NOMO-1 (cell line): ENCODE results near the gene SLC35B2.

Source experiments
- DNase-seq, 2 experiments: peaks; one replicate each; lab custom pipeline; 2025; ENCODE audit not compliant: unreplicated experiment in 2 of 2; lab: John Stamatoyannopoulos, UW

SLC35B2 gene

GRCh38 chr6:44257025-44257752 lies at the start of gene SLC35B2:
Gene SLC35B2 (minus strand): TSS chr6:44257528. CDS start chr6:44257410, 118 bp downstream.
- peak; percentile 59 to 77 for DNase-seq

GRCh38 chr6:44306710-44307109 lies 49.4 kb upstream of the SLC35B2 start:
- no peak for DNase-seq

- DNase-seq = no peak
These were observed 47.9 kb upstream of the SLC35B2 start for GRCh38 chr6:44305200-44305725.

- peak in 1 of 2 experiments; percentile 26 for DNase-seq
These were observed 47.2 kb upstream of the SLC35B2 start for GRCh38 chr6:44304282-44305199.

- no peak for DNase-seq
These were observed 46.5 kb upstream of the SLC35B2 start for GRCh38 chr6:44303842-44304241.

- DNase-seq = no peak
These were observed 45.5 kb upstream of the SLC35B2 start for GRCh38 chr6:44302856-44303255.

GRCh38 chr6:44301782-44302564 lies 44.6 kb upstream of the SLC35B2 start:
- DNase-seq = no peak

GRCh38 chr6:44301106-44301505 lies 43.8 kb upstream of the SLC35B2 start:
- no peak for DNase-seq

GRCh38 chr6:44300292-44300823 lies 43.0 kb upstream of the SLC35B2 start:
- no peak for DNase-seq

GRCh38 chr6:44298864-44299263 lies 41.5 kb upstream of the SLC35B2 start:
- DNase-seq = no peak

- DNase-seq = no peak
These were observed 40.9 kb upstream of the SLC35B2 start for GRCh38 chr6:44298055-44298803.

GRCh38 chr6:44297063-44298038 lies 40.0 kb upstream of the SLC35B2 start:
- no peak for DNase-seq

GRCh38 chr6:44294832-44295791 lies 37.8 kb upstream of the SLC35B2 start:
- no peak for DNase-seq

GRCh38 chr6:44292661-44293365 lies 35.5 kb upstream of the SLC35B2 start:
- DNase-seq = no peak

GRCh38 chr6:44291841-44292240 lies 34.5 kb upstream of the SLC35B2 start:
- DNase-seq = no peak

- no peak for DNase-seq
These were observed 32.5 kb upstream of the SLC35B2 start for GRCh38 chr6:44289726-44290260.

- DNase-seq = no peak
These were observed 29.4 kb upstream of the SLC35B2 start for GRCh38 chr6:44286747-44287146.
